Diencephalon (tissue), 1 donor: Measurements from ENCODE around the gene KRT4. TPM values are rescaled to one million over a fixed set of nuclear protein-coding genes. Genes with fewer than 3 reads are reported as not detected.

Experiments used
- small RNA-seq: library from RNA; depleted of rRNA; stranded (forward); fragments of <200 nt; gene quantifications from one replicate; pipeline ENCODE3, GENCODE V24; 2014
- total RNA-seq: library from RNA; depleted of rRNA; stranded (reverse); fragments of >200 nt; gene quantifications from one replicate; pipeline ENCODE4 v1.2.3, GENCODE V29; 2014

KRT4 gene
- total RNA-seq = not detected

DNA sequence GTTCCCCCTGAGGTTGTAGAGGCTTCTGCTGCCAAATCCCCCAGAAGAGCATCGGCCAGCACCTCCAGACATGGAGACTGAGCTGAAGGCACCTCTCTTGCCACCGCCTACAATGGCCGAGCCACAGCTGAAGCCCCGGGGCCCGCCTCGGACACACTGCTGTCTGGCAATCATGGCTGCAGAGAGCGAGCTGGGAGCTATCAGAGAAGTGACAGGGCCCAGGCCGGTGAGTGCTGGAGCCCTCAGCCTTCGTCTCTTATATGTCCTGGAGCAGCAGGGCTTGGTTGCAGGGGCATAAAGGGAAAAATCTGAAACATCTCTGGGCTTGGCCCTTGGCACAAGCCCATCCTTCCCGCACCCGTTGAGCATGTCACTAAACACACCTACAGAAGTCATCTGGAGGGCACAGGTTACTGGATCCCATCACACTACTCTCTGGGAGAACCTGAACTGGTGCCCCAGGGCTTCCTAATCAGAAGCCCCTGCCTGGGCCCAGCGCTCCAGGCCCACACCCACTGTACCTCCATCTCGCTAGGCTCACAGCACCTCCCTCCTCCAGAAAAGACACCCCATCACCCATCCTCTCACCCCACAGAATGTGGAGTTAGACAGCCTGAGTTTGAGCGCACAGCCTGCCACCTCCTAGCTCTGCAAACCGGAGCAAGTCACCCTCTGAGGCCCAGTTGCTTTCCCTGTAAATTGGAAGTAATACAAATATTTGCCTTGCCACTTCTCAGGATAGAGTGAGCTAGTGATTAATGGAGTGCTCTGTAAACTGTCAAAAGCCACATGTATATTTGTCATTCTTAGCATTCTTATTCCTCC lies at the start of gene KRT4:
Gene KRT4 (minus strand): TSS at position 232 of the 825 bp plus-strand sequence. CDS start 58 bp downstream, at position 174.

DNA sequence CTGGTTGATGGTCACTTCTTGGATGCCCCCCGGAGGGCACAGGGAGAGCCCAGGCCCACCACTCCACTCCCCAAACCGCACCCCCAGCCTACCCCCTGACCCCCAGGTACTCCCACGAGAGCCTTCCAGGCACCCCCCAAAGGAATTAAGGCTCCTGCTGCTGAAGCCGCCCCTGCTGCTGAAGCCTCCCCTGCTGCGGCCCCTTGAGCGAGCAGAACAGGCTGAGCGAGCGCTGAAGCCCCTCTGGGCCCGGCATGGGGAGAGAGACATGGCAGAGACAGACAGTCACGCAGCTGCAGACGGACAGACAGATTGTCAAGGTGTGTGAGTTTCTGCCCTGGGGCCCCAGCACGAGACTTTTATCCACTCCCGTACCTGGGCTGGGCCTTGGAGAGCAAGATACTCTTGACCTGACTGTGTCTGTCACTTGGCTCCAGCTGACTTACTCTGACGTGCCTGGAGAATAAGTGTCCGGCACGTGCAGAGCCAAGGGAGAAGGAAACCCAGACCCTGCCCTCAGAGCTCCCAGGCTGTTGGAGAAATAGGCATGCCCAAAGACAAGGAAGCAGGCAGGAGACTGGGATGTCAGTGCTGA lies 34.8 kb upstream of the KRT4 start, which contains the start of gene KRT78:
Gene KRT78 (minus strand): TSS at position 334 of the 595 bp plus-strand sequence. CDS start 64 bp downstream, at position 270.

DNA sequence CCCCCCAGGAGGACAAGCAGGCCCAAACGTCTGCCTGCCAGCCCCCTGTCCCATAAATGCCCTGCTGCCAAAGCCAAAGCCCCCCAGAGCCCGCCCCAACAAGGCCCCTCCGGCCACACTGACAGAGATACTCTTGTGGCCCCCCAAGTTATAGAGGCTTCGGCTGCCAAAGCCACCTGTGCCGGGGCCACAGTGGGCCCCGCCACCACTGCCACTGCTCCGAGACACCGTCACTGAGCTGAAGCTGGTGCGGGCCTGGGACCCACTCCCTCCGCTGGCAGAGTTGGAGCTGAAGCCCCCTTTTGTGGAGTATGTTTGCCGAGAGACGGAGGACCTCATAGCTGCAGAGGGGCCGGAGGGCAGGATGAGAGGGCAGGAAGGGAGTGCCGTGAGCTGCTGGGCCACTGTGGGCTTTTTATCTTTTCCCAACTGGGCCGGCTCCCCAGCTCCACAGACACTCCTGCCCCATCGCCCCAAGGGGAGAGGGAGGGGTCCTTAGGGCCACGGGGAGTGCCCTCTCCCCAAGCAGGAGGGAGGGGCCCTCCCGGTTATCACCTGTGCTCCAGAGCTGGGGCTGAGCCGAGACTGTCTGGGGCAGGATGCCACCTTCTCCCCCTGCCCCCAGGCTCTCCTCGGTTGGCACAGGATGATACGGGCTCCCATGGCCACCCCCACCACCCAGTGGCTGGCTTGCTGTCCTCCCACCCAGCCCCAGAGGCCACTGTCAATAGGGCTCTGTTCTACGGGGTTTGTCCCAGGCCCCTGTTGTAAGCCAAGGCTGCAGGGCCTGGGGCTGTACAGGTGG lies 20.2 kb upstream of the KRT4 start, which contains the start of gene KRT79:
Gene KRT79 (minus strand): TSS at position 390 of the 805 bp plus-strand sequence. CDS start 51 bp downstream, at position 339.

DNA sequence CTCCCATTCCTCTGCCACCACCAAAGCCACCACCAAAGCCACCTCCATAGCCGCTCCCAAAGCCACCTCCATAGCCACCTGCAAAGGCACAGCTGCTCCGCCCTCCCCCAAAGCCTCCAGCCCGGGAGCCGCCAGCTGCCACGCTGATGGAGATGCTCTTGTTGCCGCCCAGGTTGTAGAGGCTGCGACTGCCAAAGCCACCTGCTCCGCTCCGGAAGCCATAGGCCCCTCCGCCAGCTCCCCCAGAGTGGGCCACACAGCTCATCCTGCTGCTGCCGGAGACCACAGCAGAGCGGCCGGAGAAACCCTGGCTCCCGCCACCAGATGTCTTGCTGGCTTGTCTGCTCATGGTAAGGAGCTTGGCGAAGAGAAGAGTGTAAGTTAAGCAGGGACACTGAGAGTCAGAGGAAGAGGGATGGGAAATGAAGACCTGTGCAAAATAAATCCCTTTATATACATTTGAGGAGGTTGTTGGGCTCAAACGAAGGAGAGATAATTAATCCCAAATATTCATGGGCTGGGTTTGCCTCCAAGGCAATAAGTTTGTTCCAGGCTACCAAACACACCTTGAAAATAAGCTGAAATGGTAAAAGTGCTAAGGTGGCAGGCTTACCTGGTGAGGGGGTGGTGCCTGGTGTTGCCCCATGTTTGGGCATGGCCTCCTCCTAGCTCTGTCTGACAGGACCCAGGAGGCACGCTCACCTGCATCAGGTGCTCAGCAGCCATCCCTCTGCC lies 18.1 kb downstream of the KRT4 start, which contains the start of gene KRT3:
Gene KRT3 (minus strand): TSS at position 424 of the 735 bp plus-strand sequence. CDS start 75 bp downstream, at position 349.

DNA sequence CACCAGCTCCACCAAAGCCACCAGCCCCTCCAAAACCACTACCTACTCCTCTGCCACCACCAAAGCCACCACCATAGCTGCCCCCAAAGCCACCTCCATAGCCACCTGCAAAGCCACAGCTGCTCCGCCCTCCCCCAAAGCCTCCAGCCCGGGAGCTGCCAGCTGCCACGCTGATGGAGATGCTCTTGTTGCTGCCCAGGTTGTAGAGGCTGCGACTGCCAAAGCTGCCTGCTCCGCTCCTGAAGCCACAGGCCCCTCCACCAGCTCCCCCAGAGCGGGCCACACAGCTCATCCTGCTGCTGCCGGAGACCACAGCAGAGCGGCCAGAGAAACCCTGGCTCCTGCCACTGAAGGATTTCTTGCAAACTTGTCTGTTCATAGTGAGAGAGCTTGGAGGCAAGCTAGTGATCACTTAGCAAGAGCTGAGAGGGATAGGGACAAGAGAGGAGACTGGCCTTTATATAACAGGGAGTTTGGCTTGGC lies 37.0 kb downstream of the KRT4 start, which contains the start of gene KRT76:
Gene KRT76 (minus strand): TSS at position 433 of the 483 bp plus-strand sequence. CDS start 54 bp downstream, at position 379.

Small RNAs within 50 kb of the gene (small RNA-seq; reads per million reads assigned to genes)
- gene AC107016.2 = not detected

Other genes starting within 250 kb of the KRT4 start
- gene KRT74, start 240.3 kb downstream of the KRT4 start, total RNA-seq = not detected
- gene KRT72, start 212.7 kb downstream of the KRT4 start, total RNA-seq = 0.23 TPM
- not detected for gene KRT73, start 195.6 kb downstream of the KRT4 start, total RNA-seq
- not detected for gene KRT2, start 161.9 kb downstream of the KRT4 start, total RNA-seq
- gene KRT1, start 133.7 kb downstream of the KRT4 start, total RNA-seq = 0.46 TPM
- gene KRT77, start 110.6 kb downstream of the KRT4 start, total RNA-seq = not detected
- gene KRT76, start 36.8 kb downstream of the KRT4 start, total RNA-seq = not detected
- 0.23 TPM for gene KRT3, start 18.0 kb downstream of the KRT4 start, total RNA-seq
- not detected for gene KRT79, start 20.2 kb upstream of the KRT4 start, total RNA-seq
- gene KRT78, start 34.9 kb upstream of the KRT4 start, total RNA-seq = not detected
- 0.92 TPM for gene KRT8, start 91.0 kb upstream of the KRT4 start, total RNA-seq
- gene KRT18, start 135.0 kb upstream of the KRT4 start, total RNA-seq = 19.4 TPM
- 601 TPM for gene EIF4B, start 192.3 kb upstream of the KRT4 start, total RNA-seq
- gene TNS2, start 235.9 kb upstream of the KRT4 start, total RNA-seq = 16.1 TPM